ENCODE results near the gene ZNRF2. TPM values are rescaled to one million over a fixed set of nuclear protein-coding genes. Genes with fewer than 3 reads are reported as not detected.

The ZNRF2 gene
- total and polyA plus RNA-seq, 2 of the 13 experiments (the other 11 are each of a cell fraction or from before 2014, with no cell fraction given) = 3.5 to 7.7 TPM

DNA sequence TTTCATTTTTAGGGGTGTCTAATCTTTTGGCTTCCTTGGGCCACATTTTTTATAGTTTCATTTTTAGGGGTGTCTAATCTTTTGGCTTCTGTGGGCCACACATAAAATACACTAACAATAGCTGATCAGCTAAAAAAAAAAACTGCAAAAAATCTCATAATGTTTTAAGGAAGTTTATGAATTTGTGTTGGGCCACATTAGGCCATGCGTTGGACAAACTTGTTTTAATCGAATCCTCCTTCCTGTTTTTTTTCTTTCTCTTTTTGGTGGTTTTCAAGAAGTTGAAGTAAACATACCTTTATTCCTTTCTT lies 37.4 kb downstream of the ZNRF2 start:
- no peak overlapping the region for H3K4me2 ChIP-seq (ENCODE audit: low read depth, low read length)
- H4K20me1 ChIP-seq (ENCODE audit: insufficient read depth, low read length) = no peaks in the 10 kb centered on the region; the same call in 1 of the 2 replicates
- no peak for TF ChIP-seq TBL1XR1 (IDR thresholded peaks at IDR 0.05; ENCODE audit: borderline replicate concordance, low read length, partially characterized antibody)
- TF ChIP-seq, protein P1, sequence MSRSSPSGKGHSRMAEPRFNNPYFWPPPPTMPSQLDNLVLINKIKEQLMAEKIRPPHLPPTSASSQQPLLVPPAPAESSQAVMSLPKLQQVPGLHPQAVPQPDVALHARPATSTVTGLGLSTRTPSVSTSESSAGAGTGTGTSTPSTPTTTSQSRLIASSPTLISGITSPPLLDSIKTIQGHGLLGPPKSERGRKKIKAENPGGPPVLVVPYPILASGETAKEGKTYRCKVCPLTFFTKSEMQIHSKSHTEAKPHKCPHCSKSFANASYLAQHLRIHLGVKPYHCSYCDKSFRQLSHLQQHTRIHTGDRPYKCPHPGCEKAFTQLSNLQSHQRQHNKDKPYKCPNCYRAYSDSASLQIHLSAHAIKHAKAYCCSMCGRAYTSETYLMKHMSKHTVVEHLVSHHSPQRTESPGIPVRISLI (CRISPR knock-in tag; IDR thresholded peaks at IDR 0.05; ENCODE audit: borderline replicate concordance) = no peak
- TF ChIP-seq AKAP8 (CRISPR knock-in tag; IDR thresholded peaks at IDR 0.05) = no peak
- no peak for TF ChIP-seq NAIF1 (CRISPR knock-in tag; IDR thresholded peaks at IDR 0.05; ENCODE audit: borderline replicate concordance)
- TF ChIP-seq SNAPC5 (CRISPR knock-in tag; IDR thresholded peaks at IDR 0.05; ENCODE audit: borderline replicate concordance) = no peak
- no peak for TF ChIP-seq ZSCAN29 (CRISPR knock-in tag; conservative IDR thresholded peaks at IDR 0.05)
- TF ChIP-seq, protein P2, sequence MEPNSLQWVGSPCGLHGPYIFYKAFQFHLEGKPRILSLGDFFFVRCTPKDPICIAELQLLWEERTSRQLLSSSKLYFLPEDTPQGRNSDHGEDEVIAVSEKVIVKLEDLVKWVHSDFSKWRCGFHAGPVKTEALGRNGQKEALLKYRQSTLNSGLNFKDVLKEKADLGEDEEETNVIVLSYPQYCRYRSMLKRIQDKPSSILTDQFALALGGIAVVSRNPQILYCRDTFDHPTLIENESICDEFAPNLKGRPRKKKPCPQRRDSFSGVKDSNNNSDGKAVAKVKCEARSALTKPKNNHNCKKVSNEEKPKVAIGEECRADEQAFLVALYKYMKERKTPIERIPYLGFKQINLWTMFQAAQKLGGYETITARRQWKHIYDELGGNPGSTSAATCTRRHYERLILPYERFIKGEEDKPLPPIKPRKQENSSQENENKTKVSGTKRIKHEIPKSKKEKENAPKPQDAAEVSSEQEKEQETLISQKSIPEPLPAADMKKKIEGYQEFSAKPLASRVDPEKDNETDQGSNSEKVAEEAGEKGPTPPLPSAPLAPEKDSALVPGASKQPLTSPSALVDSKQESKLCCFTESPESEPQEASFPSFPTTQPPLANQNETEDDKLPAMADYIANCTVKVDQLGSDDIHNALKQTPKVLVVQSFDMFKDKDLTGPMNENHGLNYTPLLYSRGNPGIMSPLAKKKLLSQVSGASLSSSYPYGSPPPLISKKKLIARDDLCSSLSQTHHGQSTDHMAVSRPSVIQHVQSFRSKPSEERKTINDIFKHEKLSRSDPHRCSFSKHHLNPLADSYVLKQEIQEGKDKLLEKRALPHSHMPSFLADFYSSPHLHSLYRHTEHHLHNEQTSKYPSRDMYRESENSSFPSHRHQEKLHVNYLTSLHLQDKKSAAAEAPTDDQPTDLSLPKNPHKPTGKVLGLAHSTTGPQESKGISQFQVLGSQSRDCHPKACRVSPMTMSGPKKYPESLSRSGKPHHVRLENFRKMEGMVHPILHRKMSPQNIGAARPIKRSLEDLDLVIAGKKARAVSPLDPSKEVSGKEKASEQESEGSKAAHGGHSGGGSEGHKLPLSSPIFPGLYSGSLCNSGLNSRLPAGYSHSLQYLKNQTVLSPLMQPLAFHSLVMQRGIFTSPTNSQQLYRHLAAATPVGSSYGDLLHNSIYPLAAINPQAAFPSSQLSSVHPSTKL (CRISPR knock-in tag; IDR thresholded peaks at IDR 0.05) = no peak
- TF ChIP-seq CBX5 (CRISPR knock-in tag; IDR thresholded peaks at IDR 0.05; ENCODE audit: borderline replicate concordance) = no peak
- no peak for TF ChIP-seq ZNF543 (CRISPR knock-in tag; IDR thresholded peaks at IDR 0.05)
- TF ChIP-seq SPEN (CRISPR knock-in tag; IDR thresholded peaks at IDR 0.05; ENCODE audit: low read depth) = no peak
- CTCF ChIA-PET (ENCODE audit: low intra/inter-chr PET ratio, low total read pairs) = no interaction called here
- DNase-seq (ENCODE audit: low spot score) (no peak), ATAC-seq (no peak), FAIRE-seq (no peak)
- in situ Hi-C loops (cut with HindIII; ENCODE audit: extremely low pct_ligation_motif_present, low pct_unique_long_range_greater_than_20kb) (no loop called here), intact Hi-C loops (cut with micrococcal nuclease; ENCODE audit: unreplicated experiment) (no loop called here)
- no peak overlapping the region for H3K4me3 ChIP-seq (replicated peaks in 1 of 3; ENCODE audit: insufficient read depth in 1 of 3, low read depth in 2 of 3, low read length in 3 of 3)
- peaks cover 15% of the 10 kb centered on the region for H3K4me1 ChIP-seq (ENCODE audit: insufficient read depth, low read length)
- peaks cover 33% of the 10 kb centered on the region for H3K79me2 ChIP-seq (ENCODE audit: insufficient read depth, low read length)
- 94% methylated on average over 2 of the region's 2 CpGs for WGBS (ENCODE audit: low lambda C conversion rate)
- no peak overlapping the region for H3K9ac ChIP-seq (ENCODE audit: insufficient read depth, low read depth, low read length)
- H3K36me3 ChIP-seq (replicated peaks in 1 of 2; ENCODE audit: control insufficient read depth in 1 of 2, insufficient read depth in 2 of 2, low read length in 2 of 2) = peaks cover 0 to 3% of the 10 kb centered on the region in 2 experiments; a peak in 1 of 5 replicates
- H3K9me3 ChIP-seq (ENCODE audit: low read length) = no peaks in the 10 kb centered on the region
- no peak overlapping the region for H3K27ac ChIP-seq (ENCODE audit: extremely low read length, insufficient read depth, low read length)
- no peaks in the 10 kb centered on the region for H3K27me3 ChIP-seq (ENCODE audit: control insufficient read depth in 1 of 2, insufficient read depth in 2 of 2, low read length in 2 of 2)
- no peak overlapping the region for H2AFZ ChIP-seq (ENCODE audit: low read length)
- BruUV-seq (replicated peaks) = no TSS peak
- POLR2A ChIA-PET = no interaction called here

Measured in HepG2 (cell line).